ENCODE measurements around the gene HTT.

- TF ChIP-seq SIN3B (IDR thresholded peaks at IDR 0.05; ENCODE audit: low read length) (no peak), ZFP1 (CRISPR knock-in tag; IDR thresholded peaks at IDR 0.05) (no peak), ATF1 (CRISPR knock-in tag; IDR thresholded peaks at IDR 0.05) (no peak), ZNF616 (CRISPR knock-in tag; IDR thresholded peaks at IDR 0.05; ENCODE audit: low read depth) (no peak), FOXM1 (CRISPR knock-in tag; IDR thresholded peaks at IDR 0.05) (no peak), CBFB (CRISPR knock-in tag; IDR thresholded peaks at IDR 0.05) (no peak)
- TF ChIP-seq, protein P1, sequence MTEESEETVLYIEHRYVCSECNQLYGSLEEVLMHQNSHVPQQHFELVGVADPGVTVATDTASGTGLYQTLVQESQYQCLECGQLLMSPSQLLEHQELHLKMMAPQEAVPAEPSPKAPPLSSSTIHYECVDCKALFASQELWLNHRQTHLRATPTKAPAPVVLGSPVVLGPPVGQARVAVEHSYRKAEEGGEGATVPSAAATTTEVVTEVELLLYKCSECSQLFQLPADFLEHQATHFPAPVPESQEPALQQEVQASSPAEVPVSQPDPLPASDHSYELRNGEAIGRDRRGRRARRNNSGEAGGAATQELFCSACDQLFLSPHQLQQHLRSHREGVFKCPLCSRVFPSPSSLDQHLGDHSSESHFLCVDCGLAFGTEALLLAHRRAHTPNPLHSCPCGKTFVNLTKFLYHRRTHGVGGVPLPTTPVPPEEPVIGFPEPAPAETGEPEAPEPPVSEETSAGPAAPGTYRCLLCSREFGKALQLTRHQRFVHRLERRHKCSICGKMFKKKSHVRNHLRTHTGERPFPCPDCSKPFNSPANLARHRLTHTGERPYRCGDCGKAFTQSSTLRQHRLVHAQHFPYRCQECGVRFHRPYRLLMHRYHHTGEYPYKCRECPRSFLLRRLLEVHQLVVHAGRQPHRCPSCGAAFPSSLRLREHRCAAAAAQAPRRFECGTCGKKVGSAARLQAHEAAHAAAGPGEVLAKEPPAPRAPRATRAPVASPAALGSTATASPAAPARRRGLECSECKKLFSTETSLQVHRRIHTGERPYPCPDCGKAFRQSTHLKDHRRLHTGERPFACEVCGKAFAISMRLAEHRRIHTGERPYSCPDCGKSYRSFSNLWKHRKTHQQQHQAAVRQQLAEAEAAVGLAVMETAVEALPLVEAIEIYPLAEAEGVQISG (CRISPR knock-in tag; IDR thresholded peaks at IDR 0.05), result no peak
- TF ChIP-seq, protein P2, sequence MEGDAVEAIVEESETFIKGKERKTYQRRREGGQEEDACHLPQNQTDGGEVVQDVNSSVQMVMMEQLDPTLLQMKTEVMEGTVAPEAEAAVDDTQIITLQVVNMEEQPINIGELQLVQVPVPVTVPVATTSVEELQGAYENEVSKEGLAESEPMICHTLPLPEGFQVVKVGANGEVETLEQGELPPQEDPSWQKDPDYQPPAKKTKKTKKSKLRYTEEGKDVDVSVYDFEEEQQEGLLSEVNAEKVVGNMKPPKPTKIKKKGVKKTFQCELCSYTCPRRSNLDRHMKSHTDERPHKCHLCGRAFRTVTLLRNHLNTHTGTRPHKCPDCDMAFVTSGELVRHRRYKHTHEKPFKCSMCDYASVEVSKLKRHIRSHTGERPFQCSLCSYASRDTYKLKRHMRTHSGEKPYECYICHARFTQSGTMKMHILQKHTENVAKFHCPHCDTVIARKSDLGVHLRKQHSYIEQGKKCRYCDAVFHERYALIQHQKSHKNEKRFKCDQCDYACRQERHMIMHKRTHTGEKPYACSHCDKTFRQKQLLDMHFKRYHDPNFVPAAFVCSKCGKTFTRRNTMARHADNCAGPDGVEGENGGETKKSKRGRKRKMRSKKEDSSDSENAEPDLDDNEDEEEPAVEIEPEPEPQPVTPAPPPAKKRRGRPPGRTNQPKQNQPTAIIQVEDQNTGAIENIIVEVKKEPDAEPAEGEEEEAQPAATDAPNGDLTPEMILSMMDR (CRISPR knock-in tag; IDR thresholded peaks at IDR 0.05), result no peak
Observed at GRCh38 chr4:3107271-3107670, 32.8 kb downstream of the HTT start.

Data from HepG2 (cell line).